Adrenal gland (tissue), 5 donors: ENCODE data around the gene SSTR3.

ENCODE experiments used
- CTCF ChIP-seq, 6 experiments: fragments of 450-650 bp in 4 of 6; fragments of 200-600 bp in 2 of 6; sonication (generic) in 1 of 6; IDR thresholded peaks; 1 replicate in 5 of 6; 2 replicates in 1 of 6; pipeline versions ENCODE4 v1.5.1 to v1.8.0; 2016 to 2021; ENCODE audit warnings: antibody characterized with exemption in 6 of 6, mild to moderate bottlenecking in 2 of 6, moderate library complexity in 1 of 6
- POLR2A ChIP-seq, 2 donors: fragments of 450-650 bp; IDR thresholded peaks; one replicate each; pipeline ENCODE4 v1.6.1; 2017; ENCODE audit warnings: antibody characterized with exemption in 2 of 2, mild to moderate bottlenecking in 2 of 2, moderate library complexity in 1 of 2
- donor health status: DM: no; HTN: no; CAD: no.

GRCh38 chr22:37163096-37163489 lies 49.2 kb downstream of the SSTR3 start:
- TF ChIP-seq CTCF (IDR thresholded peaks at IDR 0.05) (no peak), POLR2A (IDR thresholded peaks at IDR 0.05) (no peak)
